CD4-positive, alpha-beta T cell treated with Interleukin-21 for 1 hour (primary cell): ENCODE measurements around the gene ERMAP.

ENCODE experiments used
- DNase-seq: peaks from one replicate; pipeline ENCODE4 v3.0.0-alpha.2; 2020

The ERMAP gene

DNA sequence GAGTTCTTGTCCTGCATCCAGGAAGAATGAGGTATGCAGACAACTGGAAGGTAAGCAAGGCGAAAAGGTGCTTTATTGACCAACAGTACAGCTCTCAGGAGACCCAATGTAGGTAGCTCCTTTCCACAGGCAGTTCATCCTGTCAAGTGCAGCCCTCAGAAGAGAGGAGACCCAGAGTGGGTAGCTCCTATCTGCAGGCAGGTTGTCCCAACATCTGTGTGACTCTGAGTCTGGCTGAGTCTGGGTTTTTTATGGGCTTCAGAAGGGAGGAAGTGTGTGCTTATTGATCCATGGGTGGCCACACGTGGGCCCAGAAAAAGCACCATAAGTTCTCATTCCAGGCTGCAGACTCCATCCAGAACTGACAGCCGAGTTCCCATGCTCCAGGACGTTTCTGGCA is 63.5 kb downstream of the ERMAP start:
- no peak for DNase-seq

- no peak for DNase-seq
Measured at GRCh38 chr1:42886046-42886739, 69.3 kb downstream of the ERMAP start.

DNA sequence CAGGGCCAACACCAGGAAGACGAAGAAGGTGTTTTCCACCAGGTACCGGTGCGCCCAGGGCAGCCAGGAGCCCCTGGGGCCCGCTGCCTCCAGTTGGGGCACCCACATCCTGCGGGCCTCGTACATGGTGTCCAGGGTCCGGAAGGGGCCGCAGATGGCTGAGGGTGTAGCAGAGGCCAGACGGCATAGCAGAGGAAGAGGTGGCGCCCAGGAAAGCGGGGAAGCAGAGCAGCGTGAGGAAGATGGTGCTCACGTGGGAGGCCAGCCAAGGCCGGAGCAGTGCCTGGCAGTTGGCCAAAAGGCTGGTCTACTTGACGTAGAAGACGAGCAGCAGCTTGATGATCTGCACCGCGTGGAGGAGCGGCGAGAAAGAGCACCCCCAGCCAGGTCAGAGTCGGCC is 69.9 kb downstream of the ERMAP start:
- no peak for DNase-seq

DNA sequence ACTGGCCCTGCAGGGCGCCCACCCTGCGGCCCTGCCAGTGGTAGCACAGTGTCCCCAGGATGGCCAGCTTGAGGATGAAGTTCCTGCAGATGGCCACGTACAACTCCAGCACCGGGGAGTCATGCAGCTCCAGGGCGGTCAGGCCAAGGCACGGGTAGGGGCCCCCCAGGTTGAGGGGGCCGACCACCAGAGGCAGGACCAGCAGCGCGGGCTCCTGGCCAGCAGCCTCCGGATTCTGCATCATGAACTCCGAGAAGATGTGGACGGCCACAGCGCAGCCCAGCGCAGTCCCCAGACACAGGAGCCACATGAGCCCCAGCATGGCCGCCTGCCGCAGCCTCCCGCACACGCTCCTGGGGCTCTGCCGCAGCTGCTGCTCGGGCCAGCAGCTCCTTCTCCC is 70.4 kb downstream of the ERMAP start:
- no peak for DNase-seq

DNA sequence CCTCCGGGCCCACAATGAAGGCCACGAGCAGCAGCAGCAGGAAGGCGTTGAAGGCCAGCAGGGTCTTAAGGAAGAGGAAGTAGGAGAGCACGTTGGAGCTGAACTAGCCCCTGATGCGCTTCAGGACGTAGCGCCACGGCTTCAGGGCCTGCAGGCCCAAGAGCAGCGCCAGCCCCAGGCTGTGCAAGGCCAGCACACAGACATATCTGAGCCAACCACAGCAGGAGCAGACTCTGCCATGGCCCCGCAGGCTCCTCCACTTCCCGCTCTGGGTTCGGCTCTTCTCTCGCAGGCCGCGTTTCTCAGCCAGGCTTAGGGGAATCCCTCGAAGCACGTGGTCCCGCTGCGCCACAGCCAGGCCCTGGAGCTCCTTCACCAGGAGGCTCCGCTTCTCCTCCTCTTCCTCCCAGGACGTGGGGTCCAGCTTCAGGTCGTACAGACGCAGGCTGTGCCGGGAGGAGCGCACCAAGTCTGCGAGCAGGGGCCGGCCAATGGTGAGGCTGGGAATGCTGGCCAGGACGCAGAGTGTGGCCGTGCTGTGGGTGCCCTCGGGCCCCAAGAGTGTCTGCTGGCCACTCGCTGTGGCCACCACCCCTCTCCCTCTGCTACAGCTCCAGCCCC is 71.2 kb downstream of the ERMAP start:
- DNase-seq = no peak

- no peak for DNase-seq
Measured at GRCh38 chr1:42889264-42889663, 72.3 kb downstream of the ERMAP start.

GRCh38 chr1:42891465-42892138 is 74.7 kb downstream of the ERMAP start:
- DNase-seq = no peak
